Transverse colon (tissue), 4 donors: ENCODE data around the gene TRHDE. TPM values are rescaled to one million over a fixed set of nuclear protein-coding genes. Genes with fewer than 3 reads are reported as not detected.
"Not testable (repeated sequence)": the region's sequence is repeated elsewhere in the genome, so short reads cannot be mapped to it uniquely, and the experiment has no call there.

Experiments
- DNase-seq: peaks from one replicate; pipeline ENCODE4 v3.0.0-alpha.2; 2019
- H3K27ac ChIP-seq, 4 donors: fragments of 200-600 bp; sonication (generic); 2 replicates each; pipeline ENCODE4 v1.5.1; 2016 to 2018; ENCODE audit warnings: inconsistent platforms in 4 of 4
- H3K27me3 ChIP-seq: fragments of 200-600 bp; sonication (generic); 2 replicates; pipeline ENCODE4 v1.5.1; 2017; ENCODE audit warnings: inconsistent platforms
- H3K36me3 ChIP-seq, 4 donors: fragments of 200-600 bp; sonication (generic); 2 replicates each; pipeline ENCODE4 v1.5.1; 2017 to 2019; ENCODE audit warnings: inconsistent platforms in 4 of 4
- H3K4me1 ChIP-seq, 4 donors: fragments of 200-600 bp; sonication (generic); 2 replicates each; pipeline ENCODE4 v1.5.1; 2017 to 2020; ENCODE audit warnings: inconsistent platforms in 4 of 4
- H3K4me3 ChIP-seq, 4 donors: fragments of 200-600 bp; sonication (generic); 1 replicate in 1 of 4; 2 replicates in 3 of 4; pipeline versions ENCODE4 v1.5.1 to v1.6.1; 2017 to 2019; ENCODE audit warnings: inconsistent platforms in 4 of 4
- H3K9me3 ChIP-seq, 2 donors: fragments of 200-600 bp; sonication (generic); 2 replicates each; pipeline ENCODE4 v1.5.1; 2017 to 2019; ENCODE audit warnings: inconsistent platforms in 2 of 2
- EP300 ChIP-seq: sonication (generic); formaldehyde crosslinking; IDR thresholded peaks from one replicate; pipeline ENCODE4 v1.6.1; 2017; ENCODE audit warnings: antibody characterized with exemption, low read depth
- POLR2A ChIP-seq: fragments of 450-650 bp; IDR thresholded peaks from one replicate; pipeline ENCODE4 v1.6.1; 2016; ENCODE audit warnings: antibody characterized with exemption, mild to moderate bottlenecking, moderate library complexity
- POLR2AphosphoS5 ChIP-seq, 3 donors: sonication (generic); formaldehyde crosslinking; IDR thresholded peaks; one replicate each; pipeline ENCODE4 v1.6.1; 2016; ENCODE audit warnings: antibody characterized with exemption in 3 of 3
- WGBS, 2 donors: methylation state at CpG; one replicate each; pipeline ENCODE4 v1.1.5; 2018; ENCODE audit warnings: low coverage in 1 of 2; 5-methylcytosine and 5-hydroxymethylcytosine counted together
- in situ Hi-C, 4 donors: fragments of 200-750 bp; cut with MboI; loops; one replicate each; pipeline versions ENCODE4 v1.15.0 to v1.15.1; 2017; ENCODE audit warnings: low sequenced_read_pairs in 3 of 4, low pct_ligation_motif_present in 1 of 4, low pct_unique_long_range_greater_than_20kb in 1 of 4
- intact Hi-C: fragments of 100-400 bp; cut with DNase I; formaldehyde crosslinking; loops from one replicate; pipeline ENCODE4 v1.15.1; 2023; ENCODE audit warnings: low total_unique reads
- total RNA-seq, 4 donors: library from RNA; depleted of rRNA; stranded (reverse); fragments of >200 nt; gene quantifications; one replicate each; pipeline ENCODE4 v1.1.0, GENCODE V29; 2016
- TF ChIP-seq, protein P1 (sequence below), 5 experiments: fragments of 200-600 bp in 3 of 5; fragments of 450-650 bp in 2 of 5; sonication (generic) in 3 of 5; IDR thresholded peaks; 1 replicate in 2 of 5; 2 replicates in 3 of 5; pipeline ENCODE4 v1.5.1; 2016 to 2017; ENCODE audit warnings: antibody characterized with exemption in 5 of 5, inconsistent platforms in 3 of 5, mild to moderate bottlenecking in 2 of 5, moderate library complexity in 1 of 5

TRHDE gene
- total RNA-seq, 4 donors from 2014 or later, result 2.4 to 18.7 (median 9.0) TPM

- intact Hi-C loops (no loop called here), in situ Hi-C loops (no loop called here)
- TF ChIP-seq POLR2AphosphoS5 (IDR thresholded peaks at IDR 0.05) (no peak), POLR2A (no peak), EP300 (no peak)
- TF ChIP-seq, protein P1, sequence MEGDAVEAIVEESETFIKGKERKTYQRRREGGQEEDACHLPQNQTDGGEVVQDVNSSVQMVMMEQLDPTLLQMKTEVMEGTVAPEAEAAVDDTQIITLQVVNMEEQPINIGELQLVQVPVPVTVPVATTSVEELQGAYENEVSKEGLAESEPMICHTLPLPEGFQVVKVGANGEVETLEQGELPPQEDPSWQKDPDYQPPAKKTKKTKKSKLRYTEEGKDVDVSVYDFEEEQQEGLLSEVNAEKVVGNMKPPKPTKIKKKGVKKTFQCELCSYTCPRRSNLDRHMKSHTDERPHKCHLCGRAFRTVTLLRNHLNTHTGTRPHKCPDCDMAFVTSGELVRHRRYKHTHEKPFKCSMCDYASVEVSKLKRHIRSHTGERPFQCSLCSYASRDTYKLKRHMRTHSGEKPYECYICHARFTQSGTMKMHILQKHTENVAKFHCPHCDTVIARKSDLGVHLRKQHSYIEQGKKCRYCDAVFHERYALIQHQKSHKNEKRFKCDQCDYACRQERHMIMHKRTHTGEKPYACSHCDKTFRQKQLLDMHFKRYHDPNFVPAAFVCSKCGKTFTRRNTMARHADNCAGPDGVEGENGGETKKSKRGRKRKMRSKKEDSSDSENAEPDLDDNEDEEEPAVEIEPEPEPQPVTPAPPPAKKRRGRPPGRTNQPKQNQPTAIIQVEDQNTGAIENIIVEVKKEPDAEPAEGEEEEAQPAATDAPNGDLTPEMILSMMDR (IDR thresholded peaks at IDR 0.05), result no peak
- no peak for DNase-seq
- H3K27me3 ChIP-seq, result no peaks in the 10 kb centered on the region
- WGBS, 2 donors, result 50 to 76% methylated on average over 1 of the region's 1 CpG
- no peak overlapping the region for H3K27ac ChIP-seq
- no peaks in the 10 kb centered on the region for H3K4me1 ChIP-seq
- no peaks in the 10 kb centered on the region for H3K9me3 ChIP-seq
- H3K4me3 ChIP-seq, result no peak overlapping the region
- H3K36me3 ChIP-seq, result no peaks in the 10 kb centered on the region
Measured at GRCh38 chr12:72509891-72510290, 237.7 kb downstream of the TRHDE start.

DNA sequence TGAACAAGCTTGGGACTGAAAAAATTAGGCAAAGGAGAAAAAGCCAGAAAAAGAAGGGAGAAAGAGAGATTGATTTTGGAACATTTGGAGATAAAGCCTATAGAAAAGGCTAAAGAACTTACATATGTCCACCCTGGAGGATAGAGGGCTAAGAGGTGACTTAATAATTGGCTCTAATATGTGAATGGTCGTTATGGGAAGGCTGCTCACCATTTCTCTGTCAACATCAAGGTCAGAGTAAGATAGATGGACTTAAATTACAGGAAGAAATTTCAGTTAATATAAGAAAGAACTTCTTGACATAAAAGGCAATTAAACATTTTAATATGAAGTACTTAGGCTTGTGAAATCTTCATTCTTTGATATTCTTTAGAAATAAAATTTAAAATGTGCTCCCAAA is 238.6 kb downstream of the TRHDE start:
- in situ Hi-C loops, result no loop called here
- TF ChIP-seq EP300 (no peak), POLR2AphosphoS5 (IDR thresholded peaks at IDR 0.05) (no peak), POLR2A (no peak)
- TF ChIP-seq, protein P1 (IDR thresholded peaks at IDR 0.05), result no peak
- 10 to 49% methylated on average over 1 of the region's 1 CpG for WGBS, 2 donors
- Histone ChIP-seq H3K9me3 (no peaks in the 10 kb centered on the region), H3K4me3 (no peak overlapping the region), H3K4me1 (no peaks in the 10 kb centered on the region), H3K27me3 (no peaks in the 10 kb centered on the region), H3K36me3 (no peaks in the 10 kb centered on the region), H3K27ac (no peak overlapping the region)
- no peak for DNase-seq
- intact Hi-C loops, result no loop called here

- DNase-seq, result no peak
- H3K36me3 ChIP-seq, result no peaks in the 10 kb centered on the region
- 66 to 68% methylated on average over 2 of the region's 2 CpGs for WGBS, 2 donors
- no peaks in the 10 kb centered on the region for H3K9me3 ChIP-seq
- no peak for TF ChIP-seq POLR2AphosphoS5 (IDR thresholded peaks at IDR 0.05)
- TF ChIP-seq, protein P1 (IDR thresholded peaks at IDR 0.05), result no peak
- no peak for TF ChIP-seq POLR2A
- TF ChIP-seq EP300, result no peak
- no peak overlapping the region for H3K27ac ChIP-seq
- no peaks in the 10 kb centered on the region for H3K4me1 ChIP-seq
- H3K4me3 ChIP-seq, result no peak overlapping the region
- no peaks in the 10 kb centered on the region for H3K27me3 ChIP-seq
- in situ Hi-C loops (no loop called here), intact Hi-C loops (no loop called here)
Measured at GRCh38 chr12:72511498-72511897, 239.3 kb downstream of the TRHDE start.

GRCh38 chr12:72511906-72512305 is 239.7 kb downstream of the TRHDE start:
- DNase-seq, result no peak

GRCh38 chr12:72520044-72520678 is 248.0 kb downstream of the TRHDE start:
- H3K4me3 ChIP-seq, result not testable (repeated sequence)
- WGBS, 2 donors, result 91 to 100% methylated on average over 1 to 27 of the region's 27 CpGs

More at GRCh38 chr12:72511906-72512305, 239.7 kb downstream of the TRHDE start:
- in situ Hi-C loops, result no loop called here
- TF ChIP-seq, protein P1 (IDR thresholded peaks at IDR 0.05), result no peak
- TF ChIP-seq POLR2AphosphoS5 (IDR thresholded peaks at IDR 0.05) (no peak), POLR2A (no peak), EP300 (no peak)
- H3K4me1 ChIP-seq, result no peaks in the 10 kb centered on the region
- H3K9me3 ChIP-seq, result no peaks in the 10 kb centered on the region
- no peak overlapping the region for H3K27ac ChIP-seq
- WGBS, 2 donors, result 66 to 69% methylated on average over 3 of the region's 3 CpGs
- no peak overlapping the region for H3K4me3 ChIP-seq
- intact Hi-C loops, result no loop called here
- no peaks in the 10 kb centered on the region for H3K36me3 ChIP-seq
- no peaks in the 10 kb centered on the region for H3K27me3 ChIP-seq

More at GRCh38 chr12:72520044-72520678, 248.0 kb downstream of the TRHDE start:
- H3K36me3 ChIP-seq, H3K27ac ChIP-seq, H3K27me3 ChIP-seq, H3K4me1 ChIP-seq, DNase-seq, in situ Hi-C loops, H3K9me3 ChIP-seq, intact Hi-C loops: not testable (repeated sequence)
